RWPE1 (cell line): Measurements from ENCODE around the gene FOXP1.

ENCODE experiments used
- CTCF ChIA-PET: fragments of 350-600 bp; sonication (Branson Sonifier 250); formaldehyde crosslinking; extraction: SDS; loops from one replicate; lab custom pipeline; 2021; lab: Yijun Ruan, JAX
- POLR2A ChIA-PET: fragments of 400-600 bp; formaldehyde crosslinking; extraction: SDS; loops from one replicate; lab custom pipeline; 2020; ENCODE audit warnings: antibody characterized with exemption; ENCODE audit not compliant: low non-redundant PET; lab: Yijun Ruan, JAX
- DNase-seq: peaks from one replicate; pipeline ENCODE4 v3.0.0; 2012; ENCODE audit warnings: low spot score
- H3K27ac ChIP-seq: fragments of 450-650 bp; 2 replicates; pipeline ENCODE4 v1.5.1; 2017
- CTCF ChIP-seq: fragments of 450-650 bp; conservative IDR thresholded peaks from 2 replicates; pipeline ENCODE4 v1.5.1; 2017; ENCODE audit warnings: low read depth, mild to moderate bottlenecking

The FOXP1 gene

DNA sequence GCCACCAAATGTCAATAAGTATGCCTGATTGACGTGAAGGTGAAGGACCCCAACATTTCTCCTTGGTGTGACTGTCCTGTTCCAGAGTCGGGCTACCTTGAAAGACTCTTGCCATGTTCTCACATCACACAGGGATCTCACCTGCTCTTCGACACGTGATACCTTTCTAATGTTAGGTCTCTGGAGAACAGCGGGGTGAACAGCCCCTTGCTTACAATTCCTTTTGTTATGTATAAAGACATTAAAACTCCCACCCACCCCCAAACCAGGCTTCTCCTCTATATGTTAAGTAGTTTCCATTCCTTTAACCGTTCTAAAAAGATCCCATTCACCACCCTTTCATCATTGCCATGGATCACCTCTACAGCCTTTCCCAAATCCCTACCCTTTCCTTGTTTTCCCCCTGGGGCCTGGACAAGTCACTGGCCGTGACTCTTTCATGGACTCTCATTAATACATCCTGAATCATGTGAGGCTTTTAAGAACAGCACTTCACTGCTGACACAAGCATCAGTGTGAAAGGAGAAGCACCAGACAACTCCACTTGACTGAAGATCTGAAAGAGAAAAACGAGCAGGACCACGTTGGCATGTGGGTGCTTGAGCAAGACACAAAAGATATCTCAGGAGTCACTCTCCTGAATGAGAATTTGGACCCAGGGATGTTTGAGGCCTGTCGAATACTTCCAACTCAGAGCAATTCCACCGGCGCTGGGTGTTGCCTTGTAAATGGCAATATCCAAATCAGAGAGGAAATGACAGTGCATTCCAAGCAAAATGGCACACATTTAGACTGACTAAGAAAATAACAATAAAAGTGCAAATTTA lies 115.0 kb downstream of the FOXP1 start:
- DNase-seq: no peak
- ChIA-PET POLR2A (no interaction called here), CTCF (interaction anchor here (1.2 kb wide), 1 partner anchor 12 kb away, joined by 6 read pairs; no protein-coding TSS in a partner anchor)
- H3K27ac ChIP-seq: peak overlapping the region; percentile 48; the same call in 1 of the 2 replicates
- no peak for TF ChIP-seq CTCF

- TF ChIP-seq CTCF: no peak
- ChIA-PET POLR2A (interaction anchor here (0.7 kb wide), 1 partner anchor 933 kb away, joined by 3 read pairs; no protein-coding TSS in a partner anchor), CTCF (interaction anchor here (0.6 to 0.7 kb wide), 2 partner anchors 308 to 1653 kb away, joined by 3 to 4 read pairs; no protein-coding TSS in a partner anchor)
- peak overlapping the region; percentile 62; the same call in 1 of the 2 replicates for H3K27ac ChIP-seq
- peak; percentile 72 for DNase-seq
These were observed 117.0 kb downstream of the FOXP1 start for GRCh38 chr3:71466483-71466882.

- ChIA-PET POLR2A (no interaction called here), CTCF (no interaction called here)
- TF ChIP-seq CTCF: no peak
These were observed 118.0 kb downstream of the FOXP1 start for GRCh38 chr3:71465371-71466036.

DNA sequence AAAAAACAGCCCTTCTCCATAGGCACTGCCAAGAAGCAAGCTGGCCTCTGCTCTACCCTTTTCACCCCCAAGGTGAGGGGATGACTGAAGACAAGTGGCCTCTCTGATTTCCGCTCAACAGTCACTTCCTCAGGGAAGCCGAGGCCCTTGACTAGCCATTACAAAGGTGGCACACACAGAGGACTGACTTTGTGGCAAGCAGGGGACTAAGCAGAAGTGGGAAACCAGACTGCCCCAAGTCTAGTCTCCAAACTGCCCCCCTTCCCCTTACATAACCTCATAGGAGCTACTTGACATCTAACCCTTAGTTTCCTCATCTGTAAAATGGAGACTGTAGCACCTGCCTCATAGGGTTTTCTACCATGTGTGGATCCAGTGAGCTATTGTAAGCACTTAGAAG lies 118.9 kb downstream of the FOXP1 start:
- CTCF ChIA-PET: no interaction called here

More at GRCh38 chr3:71465371-71466036, 118.0 kb downstream of the FOXP1 start:
- DNase-seq: no peak
- peak overlapping the region; percentile 62 for H3K27ac ChIP-seq

GRCh38 chr3:71463617-71464016 lies 119.9 kb downstream of the FOXP1 start:
- H3K27ac ChIP-seq: peak overlapping the region; percentile 65
- ChIA-PET POLR2A (no interaction called here), CTCF (no interaction called here)
- DNase-seq: no peak
- no peak for TF ChIP-seq CTCF

More for the DNA sequence above, 118.9 kb downstream of the FOXP1 start:
- no peak for DNase-seq
- POLR2A ChIA-PET: no interaction called here
- peak overlapping the region; percentile 65 for H3K27ac ChIP-seq
- no peak for TF ChIP-seq CTCF

DNA sequence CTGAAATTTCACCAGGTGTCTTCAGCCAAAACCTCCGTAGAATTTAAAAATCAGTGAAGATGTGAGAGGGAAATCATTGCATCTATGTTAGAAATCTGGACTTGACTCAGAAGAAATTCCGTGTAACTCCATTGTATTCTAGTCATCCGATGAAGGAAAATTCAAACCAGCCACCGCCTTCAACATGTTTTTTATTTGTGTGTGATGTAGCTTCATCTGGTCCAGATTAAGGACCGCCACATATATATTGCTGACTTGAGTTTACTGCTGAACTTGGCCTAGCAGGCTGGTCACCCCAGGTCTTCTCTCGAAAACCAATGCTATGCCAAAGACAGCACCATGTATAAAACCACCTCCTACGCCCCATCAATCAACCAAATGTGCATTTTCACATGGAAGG lies 120.9 kb downstream of the FOXP1 start:
- CTCF ChIA-PET: no interaction called here
- TF ChIP-seq CTCF: no peak
- H3K27ac ChIP-seq: peak overlapping the region; percentile 58; the same call in 1 of the 2 replicates
- no peak for DNase-seq
- POLR2A ChIA-PET: no interaction called here
